Mesenchymal stem cell (in vitro differentiated cells and primary cell): ENCODE results near the gene C14orf132.

Experiments
- DNase-seq: peaks from one replicate; pipeline ENCODE4 v3.0.0-alpha.2; 2013
- H2AFZ ChIP-seq: one replicate; pipeline ENCODE4 v1.6.1; 2013; ENCODE audit warnings: low read depth, mild to moderate bottlenecking, control low read depth, inconsistent platforms, low read length, moderate library complexity
- H2AK5ac ChIP-seq: 2 replicates; pipeline ENCODE4 v1.6.1; 2013; ENCODE audit warnings: low read length, moderate library complexity, mild to moderate bottlenecking, inconsistent platforms; ENCODE audit not compliant: severe bottlenecking
- H2BK120ac ChIP-seq: one replicate; pipeline ENCODE4 v1.6.1; 2013; ENCODE audit warnings: low read depth, mild to moderate bottlenecking, inconsistent platforms, low read length, moderate library complexity
- H2BK12ac ChIP-seq, 2 experiments: one replicate each; pipeline ENCODE4 v1.6.1; 2013; ENCODE audit warnings: inconsistent platforms in 2 of 2, low read length in 2 of 2, mild to moderate bottlenecking in 2 of 2, moderate library complexity in 2 of 2, control low read depth in 1 of 2
- H2BK15ac ChIP-seq: one replicate; pipeline ENCODE4 v1.6.1; 2013; ENCODE audit warnings: mild to moderate bottlenecking, low read depth, inconsistent platforms; ENCODE audit not compliant: poor library complexity, severe bottlenecking
- H2BK5ac ChIP-seq: 2 replicates; pipeline ENCODE4 v1.6.1; 2013; ENCODE audit warnings: low read depth, mild to moderate bottlenecking, low read length, control low read depth, inconsistent platforms; ENCODE audit not compliant: poor library complexity, severe bottlenecking
- H3K14ac ChIP-seq, 2 experiments: one replicate each; pipeline ENCODE4 v1.6.1; 2013; ENCODE audit warnings: inconsistent platforms in 2 of 2, low read length in 2 of 2, control low read depth in 1 of 2, mild to moderate bottlenecking in 1 of 2, moderate library complexity in 1 of 2
- H3K18ac ChIP-seq, 2 experiments: one replicate each; pipeline ENCODE4 v1.6.1; 2013; ENCODE audit warnings: inconsistent platforms in 2 of 2, low read length in 2 of 2, control low read depth in 1 of 2, low read depth in 1 of 2, mild to moderate bottlenecking in 1 of 2
- H3K23ac ChIP-seq, 2 experiments: one replicate each; pipeline ENCODE4 v1.6.1; 2013; ENCODE audit warnings: inconsistent platforms in 2 of 2, low read length in 2 of 2, mild to moderate bottlenecking in 2 of 2, moderate library complexity in 2 of 2, control low read depth in 1 of 2
- H3K27ac ChIP-seq: 2 replicates; pipeline ENCODE4 v1.5.1; 2013; ENCODE audit warnings: mild to moderate bottlenecking, moderate library complexity, low read length, control low read depth, inconsistent platforms; ENCODE audit not compliant: poor library complexity, severe bottlenecking
- H3K27me3 ChIP-seq, 2 experiments: 2 replicates each; pipeline versions ENCODE4 v1.6.1 to v1.7.0; 2013; ENCODE audit warnings: low read length in 2 of 2, mild to moderate bottlenecking in 2 of 2, moderate library complexity in 2 of 2, control low read depth in 1 of 2, inconsistent platforms in 1 of 2; ENCODE audit not compliant: control insufficient read depth in 1 of 2, insufficient read depth in 1 of 2
- H3K36me3 ChIP-seq, 2 experiments: 2 replicates each; pipeline versions ENCODE4 v1.6.1 to v1.7.0; 2013; ENCODE audit warnings: low read length in 2 of 2, control low read depth in 1 of 2, inconsistent platforms in 1 of 2, low read depth in 1 of 2, mild to moderate bottlenecking in 1 of 2; ENCODE audit not compliant: insufficient read depth in 2 of 2, control insufficient read depth in 1 of 2
- H3K4ac ChIP-seq, 2 experiments: one replicate each; pipeline ENCODE4 v1.6.1; 2013; ENCODE audit warnings: inconsistent platforms in 2 of 2, low read length in 2 of 2, mild to moderate bottlenecking in 2 of 2, moderate library complexity in 2 of 2, control low read depth in 1 of 2, low read depth in 1 of 2
- H3K4me1 ChIP-seq: 2 replicates; pipeline ENCODE4 v1.6.1; 2013; ENCODE audit warnings: low read depth, low read length, control low read depth; ENCODE audit not compliant: control insufficient read depth, insufficient read depth
- H3K4me2 ChIP-seq: 2 replicates; pipeline ENCODE4 v1.6.1; 2013; ENCODE audit warnings: low read length, mild to moderate bottlenecking, inconsistent platforms; ENCODE audit not compliant: poor library complexity, severe bottlenecking
- H3K4me3 ChIP-seq, 2 experiments: 2 replicates each; pipeline versions ENCODE4 v1.5.1 to v1.7.0; 2013; ENCODE audit warnings: low read length in 2 of 2, mild to moderate bottlenecking in 2 of 2, control low read depth in 1 of 2, low read depth in 1 of 2; ENCODE audit not compliant: insufficient read depth in 1 of 2
- H3K79me1 ChIP-seq: replicated peaks from 2 replicates; pipeline ENCODE4 v1.6.1; 2013; ENCODE audit warnings: mild to moderate bottlenecking, control low read depth, low read length, inconsistent platforms; ENCODE audit not compliant: poor library complexity, severe bottlenecking
- H3K9ac ChIP-seq: 2 replicates; pipeline ENCODE4 v1.7.0; 2013; ENCODE audit warnings: mild to moderate bottlenecking, low read length, moderate library complexity
- H3K9me3 ChIP-seq: 2 replicates; pipeline ENCODE4 v1.7.0; 2013; ENCODE audit warnings: mild to moderate bottlenecking, low read length; ENCODE audit not compliant: control insufficient read depth
- H4K8ac ChIP-seq: one replicate; pipeline ENCODE4 v1.6.1; 2013; ENCODE audit warnings: inconsistent platforms, mild to moderate bottlenecking, low read length, moderate library complexity
- H4K91ac ChIP-seq: one replicate; pipeline ENCODE4 v1.6.1; 2013; ENCODE audit warnings: mild to moderate bottlenecking, low read length, inconsistent platforms
- WGBS: methylation state at CpG from one replicate; pipeline ENCODE4 v1.1.7; 2013; ENCODE audit warnings: mixed read lengths; 5-methylcytosine and 5-hydroxymethylcytosine counted together

Gene C14orf132

GRCh38 chr14:96052541-96053247 is 13.5 kb downstream of the C14orf132 start:
- H2AK5ac ChIP-seq, result no peak overlapping the region
- H2BK120ac ChIP-seq, result no peak overlapping the region
- H3K4me1 ChIP-seq, result peaks cover 32% of the 10 kb centered on the region
- H4K91ac ChIP-seq, result no peak overlapping the region
- peak overlapping the region; percentile 86 for H3K9ac ChIP-seq
- no peak overlapping the region for H2BK12ac ChIP-seq
- no peaks in the 10 kb centered on the region for H3K9me3 ChIP-seq
- peaks cover 41% of the 10 kb centered on the region for H3K79me1 ChIP-seq
- WGBS, result 77% methylated on average over 9 of the region's 10 CpGs
- no peak overlapping the region for H3K4ac ChIP-seq
- no peak overlapping the region for H3K18ac ChIP-seq
- H2BK5ac ChIP-seq, result no peak overlapping the region
- H2BK15ac ChIP-seq, result no peak overlapping the region
- no peak overlapping the region for H3K4me2 ChIP-seq
- H3K14ac ChIP-seq, result no peak overlapping the region
- no peak overlapping the region for H3K4me3 ChIP-seq
- DNase-seq, result peak; percentile 37
- no peak overlapping the region for H4K8ac ChIP-seq
- H3K23ac ChIP-seq, result no peak overlapping the region
- no peaks in the 10 kb centered on the region for H3K27me3 ChIP-seq
- no peak overlapping the region for H3K27ac ChIP-seq
- peaks cover 11 to 23% of the 10 kb centered on the region in 2 experiments for H3K36me3 ChIP-seq
- H2AFZ ChIP-seq, result no peak overlapping the region

- H2BK5ac ChIP-seq, result no peak overlapping the region
- no peak overlapping the region for H3K18ac ChIP-seq
- peaks cover 46% of the 10 kb centered on the region for H3K79me1 ChIP-seq
- no peak overlapping the region for H3K4me3 ChIP-seq
- no peak overlapping the region for H2BK15ac ChIP-seq
- DNase-seq, result no peak
- no peak overlapping the region for H3K23ac ChIP-seq
- no peak overlapping the region for H3K14ac ChIP-seq
- H2AK5ac ChIP-seq, result no peak overlapping the region
- no peak overlapping the region for H2AFZ ChIP-seq
- H3K4me1 ChIP-seq, result peaks cover 33% of the 10 kb centered on the region
- peak overlapping the region in 1 of 2 experiments; percentile 13 for H3K4ac ChIP-seq
- 86% methylated on average over 5 of the region's 5 CpGs for WGBS
- H3K36me3 ChIP-seq, result peaks cover 16 to 27% of the 10 kb centered on the region in 2 experiments
- H2BK120ac ChIP-seq, result no peak overlapping the region
- H3K4me2 ChIP-seq, result no peak overlapping the region
- no peak overlapping the region for H2BK12ac ChIP-seq
- H3K9me3 ChIP-seq, result no peaks in the 10 kb centered on the region
- peak overlapping the region; percentile 86 for H3K9ac ChIP-seq
- no peak overlapping the region for H3K27ac ChIP-seq
- no peaks in the 10 kb centered on the region for H3K27me3 ChIP-seq
- no peak overlapping the region for H4K91ac ChIP-seq
- H4K8ac ChIP-seq, result no peak overlapping the region
Measured at GRCh38 chr14:96053248-96053599, 14.1 kb downstream of the C14orf132 start.

GRCh38 chr14:96053600-96054381 is 14.6 kb downstream of the C14orf132 start:
- peak; percentile 95 for DNase-seq
- Histone ChIP-seq H3K36me3 (peaks cover 17 to 31% of the 10 kb centered on the region in 2 experiments), H2BK5ac (no peak overlapping the region), H3K4me3 (peak overlapping the region in 1 of 2 experiments; percentile 46), H4K8ac (no peak overlapping the region), H3K27ac (peak overlapping the region; percentile 14), H3K18ac (peak overlapping the region in 1 of 2 experiments; percentile 61), H3K23ac (no peak overlapping the region), H3K4ac (peak overlapping the region in 1 of 2 experiments; percentile 13), H2BK120ac (no peak overlapping the region), H3K4me1 (peaks cover 36% of the 10 kb centered on the region), H3K9me3 (no peaks in the 10 kb centered on the region), H3K79me1 (peaks cover 50% of the 10 kb centered on the region), H3K4me2 (no peak overlapping the region), H3K14ac (no peak overlapping the region), H2BK12ac (no peak overlapping the region), H3K9ac (peak overlapping the region; percentile 86), H4K91ac (no peak overlapping the region), H3K27me3 (no peaks in the 10 kb centered on the region), H2AFZ (no peak overlapping the region), H2AK5ac (no peak overlapping the region), H2BK15ac (no peak overlapping the region)
- WGBS, result 70% methylated on average over 13 of the region's 13 CpGs

GRCh38 chr14:96054661-96055060 is 15.5 kb downstream of the C14orf132 start:
- H3K4me3 ChIP-seq, result no peak overlapping the region
- H3K23ac ChIP-seq, result no peak overlapping the region
- no peak overlapping the region for H2AK5ac ChIP-seq
- no peak overlapping the region for H2BK5ac ChIP-seq
- peak overlapping the region; percentile 79 for H3K9ac ChIP-seq
- no peak overlapping the region for H2AFZ ChIP-seq
- no peak overlapping the region for H3K18ac ChIP-seq
- peaks cover 55% of the 10 kb centered on the region for H3K79me1 ChIP-seq
- no peak overlapping the region for H3K4ac ChIP-seq
- DNase-seq, result no peak
- no peak overlapping the region for H2BK120ac ChIP-seq
- H3K36me3 ChIP-seq, result peaks cover 17 to 37% of the 10 kb centered on the region in 2 experiments
- no peaks in the 10 kb centered on the region for H3K27me3 ChIP-seq
- H3K9me3 ChIP-seq, result no peaks in the 10 kb centered on the region
- no peak overlapping the region for H4K8ac ChIP-seq
- WGBS, result 100% methylated on average over 1 of the region's 2 CpGs
- H3K27ac ChIP-seq, result no peak overlapping the region
- H2BK15ac ChIP-seq, result no peak overlapping the region
- H3K4me1 ChIP-seq, result peaks cover 40% of the 10 kb centered on the region
- H3K4me2 ChIP-seq, result no peak overlapping the region
- H2BK12ac ChIP-seq, result no peak overlapping the region
- H3K14ac ChIP-seq, result no peak overlapping the region
- H4K91ac ChIP-seq, result no peak overlapping the region
